Measurements from ENCODE around the gene NLRC4. TPM values are rescaled to one million over a fixed set of nuclear protein-coding genes. Genes with fewer than 3 reads are reported as not detected.

Gene NLRC4
- polyA plus RNA-seq, 1 experiment: not detected

GRCh38 chr2:32189011-32189410 is 75.7 kb downstream of the NLRC4 start:
- TF ChIP-seq, protein P1, sequence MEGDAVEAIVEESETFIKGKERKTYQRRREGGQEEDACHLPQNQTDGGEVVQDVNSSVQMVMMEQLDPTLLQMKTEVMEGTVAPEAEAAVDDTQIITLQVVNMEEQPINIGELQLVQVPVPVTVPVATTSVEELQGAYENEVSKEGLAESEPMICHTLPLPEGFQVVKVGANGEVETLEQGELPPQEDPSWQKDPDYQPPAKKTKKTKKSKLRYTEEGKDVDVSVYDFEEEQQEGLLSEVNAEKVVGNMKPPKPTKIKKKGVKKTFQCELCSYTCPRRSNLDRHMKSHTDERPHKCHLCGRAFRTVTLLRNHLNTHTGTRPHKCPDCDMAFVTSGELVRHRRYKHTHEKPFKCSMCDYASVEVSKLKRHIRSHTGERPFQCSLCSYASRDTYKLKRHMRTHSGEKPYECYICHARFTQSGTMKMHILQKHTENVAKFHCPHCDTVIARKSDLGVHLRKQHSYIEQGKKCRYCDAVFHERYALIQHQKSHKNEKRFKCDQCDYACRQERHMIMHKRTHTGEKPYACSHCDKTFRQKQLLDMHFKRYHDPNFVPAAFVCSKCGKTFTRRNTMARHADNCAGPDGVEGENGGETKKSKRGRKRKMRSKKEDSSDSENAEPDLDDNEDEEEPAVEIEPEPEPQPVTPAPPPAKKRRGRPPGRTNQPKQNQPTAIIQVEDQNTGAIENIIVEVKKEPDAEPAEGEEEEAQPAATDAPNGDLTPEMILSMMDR (IDR thresholded peaks at IDR 0.05; ENCODE audit: insufficient read depth, low read depth, low read length): no peak
- ChIA-PET CTCF (interaction anchor here (1.0 kb wide), 1 partner anchor 13 kb away, joined by 4 read pairs; no protein-coding TSS in a partner anchor), POLR2A (no interaction called here)
- Histone ChIP-seq H3K4me3 (ENCODE audit: low read depth, low read length) (no peak overlapping the region), H3K36me3 (ENCODE audit: control insufficient read depth, insufficient read depth, low read length) (peaks cover 2% of the 10 kb centered on the region; the same call in 1 of the 2 replicates), H3K27me3 (ENCODE audit: control insufficient read depth, insufficient read depth, low read length) (no peaks in the 10 kb centered on the region)
- no peak for DNase-seq (ENCODE audit: low read depth)

GRCh38 chr2:32182667-32183066 is 82.0 kb downstream of the NLRC4 start:
- POLR2A ChIA-PET: no interaction called here

More at GRCh38 chr2:32182667-32183066, 82.0 kb downstream of the NLRC4 start:
- TF ChIP-seq, protein P1 (IDR thresholded peaks at IDR 0.05; ENCODE audit: insufficient read depth, low read depth, low read length): no peak
- H3K4me3 ChIP-seq (ENCODE audit: low read depth, low read length): no peak overlapping the region
- CTCF ChIA-PET: no interaction called here
- no peaks in the 10 kb centered on the region for H3K27me3 ChIP-seq (ENCODE audit: control insufficient read depth, insufficient read depth, low read length)
- DNase-seq (ENCODE audit: low read depth): no peak
- H3K36me3 ChIP-seq (ENCODE audit: control insufficient read depth, insufficient read depth, low read length): peaks cover 6% of the 10 kb centered on the region

Small RNA genes lying within 50 kb of the gene (small RNA-seq; reads per million reads assigned to genes)
- not detected for gene RNU6-647P (ENCODE audit: insufficient read length, low read depth, low replicate concordance)

Other genes starting within 250 kb of the NLRC4 start
- 35.3 and 66.1 TPM in 2 replicates for gene DPY30, start 225.1 kb downstream of the NLRC4 start, polyA plus RNA-seq (2011; rRNA removed)
- 4.5 and 10.3 TPM in 2 replicates for gene SPAST, start 201.3 kb downstream of the NLRC4 start, polyA plus RNA-seq (2011; rRNA removed)
- gene SLC30A6, start 99.0 kb downstream of the NLRC4 start, polyA plus RNA-seq (2011; rRNA removed): 14.1 and 27.8 TPM in 2 replicates
- gene YIPF4, start 13.0 kb upstream of the NLRC4 start, polyA plus RNA-seq (2011; rRNA removed): 5.3 and 15.6 TPM in 2 replicates
- 53.7 and 73.6 TPM in 2 replicates for gene BIRC6, start 92.1 kb upstream of the NLRC4 start, polyA plus RNA-seq (2011; rRNA removed)

All from BJ (cell line).